SU-DHL-6 (cell line): ENCODE data around the gene DHX38.

Source experiments
- H2AFZ ChIP-seq: fragments of 200-600 bp; sonication (generic); 2 replicates; pipeline ENCODE4 v1.6.1; 2014; ENCODE audit warnings: low read depth, mild to moderate bottlenecking, moderate library complexity, mixed read lengths, antibody characterized with exemption, low read length; ENCODE audit not compliant: severe bottlenecking
- H3F3A ChIP-seq: fragments of 200-600 bp; shearing (Covaris generic); 2 replicates; pipeline ENCODE4 v1.6.0; 2016; ENCODE audit warnings: antibody characterized with exemption, mild to moderate bottlenecking; ENCODE audit not compliant: insufficient read depth
- H3K27ac ChIP-seq: fragments of 200-600 bp; sonication (generic); 2 replicates; pipeline ENCODE4 v1.5.1; 2016; ENCODE audit warnings: low read depth, mild to moderate bottlenecking, low read length, moderate library complexity, mixed read lengths
- H3K27me3 ChIP-seq: fragments of 200-600 bp; sonication (generic), shearing (Covaris generic); 2 replicates; pipeline ENCODE4 v1.6.0; 2014; ENCODE audit warnings: mild to moderate bottlenecking, low read length
- H3K36me3 ChIP-seq: fragments of 200-600 bp; sonication (generic); 2 replicates; pipeline ENCODE4 v1.6.1; 2014; ENCODE audit warnings: mild to moderate bottlenecking, low read length, mixed read lengths
- H3K4me2 ChIP-seq: fragments of 300-600, 200-600 bp; shearing (Covaris generic), sonication (generic); 2 replicates; pipeline ENCODE4 v1.6.0; 2014; ENCODE audit warnings: low read length, low read depth, mild to moderate bottlenecking; ENCODE audit not compliant: poor library complexity, severe bottlenecking
- H3K4me3 ChIP-seq: fragments of 200-600 bp; sonication (generic); 2 replicates; pipeline ENCODE4 v1.5.1; 2014; ENCODE audit warnings: antibody characterized with exemption, low read length, mild to moderate bottlenecking, mixed read lengths; ENCODE audit not compliant: insufficient read depth, poor library complexity, severe bottlenecking
- H3K79me2 ChIP-seq: fragments of 200-600 bp; sonication (generic); 2 replicates; pipeline ENCODE4 v1.6.1; 2014; ENCODE audit warnings: mild to moderate bottlenecking, low read length, moderate library complexity; ENCODE audit not compliant: insufficient read depth
- H3K9ac ChIP-seq: fragments of 200-600 bp; sonication (generic); 2 replicates; pipeline ENCODE4 v1.7.0; 2014; ENCODE audit warnings: mild to moderate bottlenecking, low read length
- H3K9me2 ChIP-seq: fragments of 200-600 bp; sonication (generic); replicated peaks from 2 replicates; pipeline ENCODE4 v1.6.1; 2014; ENCODE audit warnings: low read length; ENCODE audit not compliant: insufficient read depth
- H3K9me3 ChIP-seq: fragments of 200-600 bp; sonication (generic); 2 replicates; pipeline ENCODE4 v1.6.1; 2014; ENCODE audit warnings: low read length, mixed read lengths; ENCODE audit not compliant: insufficient read depth
- H4K20me1 ChIP-seq: fragments of 200-600 bp; sonication (generic); 2 replicates; pipeline ENCODE4 v1.6.1; 2014; ENCODE audit warnings: low read depth, mild to moderate bottlenecking, antibody characterized with exemption, low read length, moderate library complexity, mixed read lengths
- CTCF ChIP-seq: fragments of 200-600 bp; sonication (generic); IDR thresholded peaks from one replicate; pipeline ENCODE4 v1.5.1; 2017; ENCODE audit warnings: antibody characterized with exemption, mild to moderate bottlenecking, low read length, moderate library complexity; ENCODE audit not compliant: insufficient read depth, poor library complexity, severe bottlenecking
- EZH2phosphoT487 ChIP-seq: fragments of 200-600 bp; sonication (generic), shearing (Covaris generic); conservative IDR thresholded peaks from 2 replicates; pipeline ENCODE4 v1.6.1; 2018; ENCODE audit warnings: mild to moderate bottlenecking, antibody characterized with exemption, low read length, moderate library complexity, mixed read lengths

Gene DHX38

GRCh38 chr16:72061564-72061963 lies 32.1 kb upstream of the DHX38 start:
- Histone ChIP-seq H3K4me2 (no peak overlapping the region), H3K9me3 (no peaks in the 10 kb centered on the region), H3K9ac (no peak overlapping the region), H3K36me3 (no peaks in the 10 kb centered on the region), H3K79me2 (no peaks in the 10 kb centered on the region), H3K27me3 (no peaks in the 10 kb centered on the region), H2AFZ (no peak overlapping the region), H3K4me3 (no peak overlapping the region), H3F3A (no peaks in the 10 kb centered on the region), H3K27ac (no peak overlapping the region), H4K20me1 (no peaks in the 10 kb centered on the region), H3K9me2 (no peaks in the 10 kb centered on the region)
- TF ChIP-seq CTCF: no peak
- no peak for TF ChIP-seq EZH2phosphoT487

GRCh38 chr16:72064361-72064894 lies 29.2 kb upstream of the DHX38 start:
- no peaks in the 10 kb centered on the region for H4K20me1 ChIP-seq

GRCh38 chr16:72066747-72067146 lies 26.9 kb upstream of the DHX38 start:
- no peak overlapping the region for H2AFZ ChIP-seq

More at GRCh38 chr16:72064361-72064894, 29.2 kb upstream of the DHX38 start:
- Histone ChIP-seq H3K36me3 (no peaks in the 10 kb centered on the region), H3K4me3 (no peak overlapping the region), H3K9ac (no peak overlapping the region), H3K9me3 (no peaks in the 10 kb centered on the region), H3K4me2 (no peak overlapping the region), H3K27me3 (no peaks in the 10 kb centered on the region), H3K27ac (no peak overlapping the region), H2AFZ (no peak overlapping the region), H3F3A (no peaks in the 10 kb centered on the region), H3K79me2 (no peaks in the 10 kb centered on the region), H3K9me2 (no peaks in the 10 kb centered on the region)
- TF ChIP-seq CTCF: no peak
- TF ChIP-seq EZH2phosphoT487: no peak

More at GRCh38 chr16:72066747-72067146, 26.9 kb upstream of the DHX38 start:
- H3K27ac ChIP-seq: no peak overlapping the region
- no peaks in the 10 kb centered on the region for H4K20me1 ChIP-seq
- TF ChIP-seq CTCF (peak; percentile 38), EZH2phosphoT487 (no peak)
- H3K27me3 ChIP-seq: no peaks in the 10 kb centered on the region
- no peaks in the 10 kb centered on the region for H3K9me3 ChIP-seq
- no peak overlapping the region for H3K4me2 ChIP-seq
- H3K79me2 ChIP-seq: no peaks in the 10 kb centered on the region
- H3K4me3 ChIP-seq: no peak overlapping the region
- H3F3A ChIP-seq: no peaks in the 10 kb centered on the region
- H3K9me2 ChIP-seq: no peaks in the 10 kb centered on the region
- H3K36me3 ChIP-seq: no peaks in the 10 kb centered on the region
- H3K9ac ChIP-seq: no peak overlapping the region
